Small intestine (tissue), 7 donors: ENCODE data around the gene CHRDL1. TPM values are rescaled to one million over a fixed set of nuclear protein-coding genes. Genes with fewer than 3 reads are reported as not detected.

Source experiments
- DNase-seq, 2 donors: peaks; one replicate each; pipeline versions ENCODE4 v3.0.0 to v3.0.0-alpha.2; 2013
- FAIRE-seq: peaks from 2 replicates; lab custom pipeline; 2012; peaks lifted over from hg19 to GRCh38; lab: Jason Lieb, UNC
- H3K27ac ChIP-seq, 3 donors: one replicate each; pipeline ENCODE4 v1.5.1; 2013; ENCODE audit warnings: low read length in 2 of 3, mild to moderate bottlenecking in 2 of 3, control low read depth in 1 of 3, inconsistent platforms in 1 of 3, low read depth in 1 of 3, moderate library complexity in 1 of 3
- H3K27me3 ChIP-seq, 3 donors: one replicate each; pipeline ENCODE4 v1.6.1; 2013; ENCODE audit warnings: low read length in 3 of 3, inconsistent platforms in 1 of 3; ENCODE audit not compliant: control insufficient read depth in 3 of 3, insufficient read depth in 3 of 3
- H3K36me3 ChIP-seq, 3 donors: one replicate each; pipeline ENCODE4 v1.6.1; 2013; ENCODE audit warnings: low read length in 3 of 3, inconsistent platforms in 1 of 3, low read depth in 1 of 3, mild to moderate bottlenecking in 1 of 3, moderate library complexity in 1 of 3; ENCODE audit not compliant: control insufficient read depth in 3 of 3, insufficient read depth in 2 of 3
- H3K4me1 ChIP-seq, 3 donors: one replicate each; pipeline ENCODE4 v1.6.1; 2013; ENCODE audit warnings: low read length in 2 of 3, inconsistent platforms in 1 of 3, low read depth in 1 of 3, mild to moderate bottlenecking in 1 of 3, moderate library complexity in 1 of 3; ENCODE audit not compliant: control insufficient read depth in 3 of 3, insufficient read depth in 2 of 3
- H3K4me3 ChIP-seq, 3 donors: one replicate each; pipeline ENCODE4 v1.5.1; 2013; ENCODE audit warnings: low read length in 3 of 3, control low read depth in 1 of 3, inconsistent platforms in 1 of 3, low read depth in 1 of 3, mild to moderate bottlenecking in 1 of 3, moderate library complexity in 1 of 3
- H3K9me3 ChIP-seq, 2 donors: one replicate each; pipeline ENCODE4 v1.6.1; 2013; ENCODE audit warnings: low read depth in 1 of 2, low read length in 1 of 2; ENCODE audit not compliant: control insufficient read depth in 2 of 2, insufficient read depth in 1 of 2
- WGBS, 3 donors: extraction: QIAGEN DNeasy Blood & Tissue Kit; methylation state at CpG; one replicate each; pipeline ENCODE4 v1.1.7; 2013; 5-methylcytosine and 5-hydroxymethylcytosine counted together
- polyA plus RNA-seq, 4 donors: library from polyadenylated mRNA; stranded (reverse) in 3 of 4; unstranded in 1 of 4; fragments of 200-250 nt in 3 of 4; fragments of 120-200 nt in 1 of 4; gene quantifications; one replicate each; pipeline versions ENCODE4 v1.2.1 to v1.2.3, GENCODE V29; 2013
- donor health status: healthy with polysubstance abuse.
- donor health status: control.
- donor health status: control.
- donor health status: Bipolar disorder and iron deficiency.
- donor health status: healthy.

CHRDL1 gene
- polyA plus RNA-seq, 4 donors = 0.45 to 26.9 (median 1.1) TPM

DNA sequence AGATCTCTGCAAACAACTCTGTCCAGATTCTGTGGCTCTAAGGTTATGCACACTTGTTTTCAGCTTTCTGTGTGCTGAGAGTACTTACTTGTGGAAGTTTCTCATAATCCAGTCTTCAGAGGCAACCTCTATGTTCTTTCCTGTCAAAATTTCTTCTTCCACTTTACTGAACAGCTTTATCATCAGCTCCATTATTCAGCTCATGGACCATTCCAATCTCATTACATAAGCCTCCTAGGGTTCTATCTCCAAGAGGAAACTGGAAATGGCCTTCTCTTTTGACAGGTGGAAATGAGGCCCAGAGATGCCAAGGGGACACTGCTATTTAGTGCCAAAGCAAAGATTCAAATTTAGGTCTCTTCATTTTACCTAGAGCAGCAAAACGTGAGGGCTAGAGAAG is 61.3 kb downstream of the CHRDL1 start:
- Histone ChIP-seq H3K27me3 (no peaks in the 10 kb centered on the region), H3K9me3 (no peaks in the 10 kb centered on the region), H3K4me3 (no peak overlapping the region), H3K27ac (no peak overlapping the region), H3K36me3 (no peaks in the 10 kb centered on the region), H3K4me1 (no peaks in the 10 kb centered on the region)
- 27 to 55% (median 40%) methylated on average over 1 of the region's 1 CpG for WGBS, 3 donors
- no peak for FAIRE-seq
- no peak for DNase-seq

DNA sequence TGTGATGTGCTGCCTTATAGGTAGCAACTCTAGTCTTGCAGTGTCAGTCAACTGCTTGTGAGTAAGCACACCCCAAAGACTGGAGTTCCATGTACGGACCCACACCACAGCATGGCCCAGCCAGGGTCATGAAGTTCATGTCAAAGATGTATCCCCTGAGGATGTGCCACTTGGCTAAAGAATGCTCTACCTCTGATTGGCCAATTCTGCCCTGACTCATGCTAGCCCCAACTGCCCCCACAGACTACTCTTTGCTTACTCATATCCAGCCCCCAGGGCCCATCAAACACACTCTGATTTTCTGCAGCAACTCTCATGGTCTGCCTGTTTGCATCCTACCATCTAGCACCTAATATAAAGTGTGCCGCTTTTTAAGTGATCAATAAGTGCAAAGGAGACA is 62.5 kb downstream of the CHRDL1 start:
- FAIRE-seq = no peak
- no peaks in the 10 kb centered on the region for H3K36me3 ChIP-seq
- H3K27ac ChIP-seq = no peak overlapping the region
- DNase-seq = no peak
- H3K9me3 ChIP-seq = no peaks in the 10 kb centered on the region
- 84 to 89% (median 88%) methylated on average over 2 of the region's 2 CpGs for WGBS, 3 donors
- no peaks in the 10 kb centered on the region for H3K27me3 ChIP-seq
- no peaks in the 10 kb centered on the region for H3K4me1 ChIP-seq
- H3K4me3 ChIP-seq = no peak overlapping the region

DNA sequence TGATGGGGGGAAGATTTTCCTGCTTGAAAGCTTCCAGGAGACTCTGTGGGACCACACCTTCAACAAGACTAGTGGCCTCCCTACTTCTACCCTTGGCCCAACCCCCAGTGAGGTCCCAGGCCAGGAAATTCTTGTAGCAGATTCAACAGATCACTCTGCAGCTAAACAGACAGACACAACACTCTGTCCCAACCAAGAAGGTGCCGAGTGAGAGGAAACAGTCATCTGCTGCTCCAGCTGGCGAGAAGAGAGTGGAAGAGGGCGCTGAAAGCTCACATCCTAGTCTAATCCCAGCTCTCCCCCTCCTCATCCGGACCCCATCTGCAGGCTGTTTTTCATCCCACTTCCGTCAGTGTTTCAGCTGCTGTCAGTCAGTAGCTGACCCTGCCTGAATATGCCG is 63.4 kb downstream of the CHRDL1 start:
- Histone ChIP-seq H3K27me3 (no peaks in the 10 kb centered on the region), H3K9me3 (no peaks in the 10 kb centered on the region), H3K36me3 (no peaks in the 10 kb centered on the region), H3K27ac (no peak overlapping the region), H3K4me3 (no peak overlapping the region), H3K4me1 (no peaks in the 10 kb centered on the region)
- FAIRE-seq = no peak
- 45 to 55% (median 49%) methylated on average over 6 of the region's 6 CpGs for WGBS, 3 donors
- no peak for DNase-seq

DNA sequence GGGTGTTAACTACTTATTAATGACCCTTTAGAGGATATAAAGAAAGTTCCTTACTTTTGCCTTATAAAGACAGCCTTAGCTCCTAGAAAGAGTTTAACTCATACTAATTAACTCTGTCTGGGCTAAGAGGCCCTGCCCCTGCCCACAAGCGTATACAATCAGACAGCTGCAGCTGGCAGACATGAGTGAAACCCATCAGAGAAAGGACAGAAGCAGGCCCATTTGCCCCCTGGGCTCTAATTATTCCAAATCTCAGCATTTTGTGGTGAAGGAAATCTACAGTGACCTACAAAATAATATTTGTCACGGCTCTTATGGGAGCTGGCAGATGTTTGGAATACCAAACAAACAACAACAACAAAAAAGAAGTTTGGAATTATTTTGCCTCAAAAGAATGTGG is 71.8 kb downstream of the CHRDL1 start:
- Histone ChIP-seq H3K36me3 (no peaks in the 10 kb centered on the region), H3K27ac (no peak overlapping the region), H3K4me3 (no peak overlapping the region), H3K4me1 (no peaks in the 10 kb centered on the region), H3K27me3 (no peaks in the 10 kb centered on the region), H3K9me3 (no peaks in the 10 kb centered on the region)
- WGBS, 3 donors = 70 to 90% (median 72%) methylated on average over 2 of the region's 2 CpGs
- no peak for FAIRE-seq
- no peak for DNase-seq

DNA sequence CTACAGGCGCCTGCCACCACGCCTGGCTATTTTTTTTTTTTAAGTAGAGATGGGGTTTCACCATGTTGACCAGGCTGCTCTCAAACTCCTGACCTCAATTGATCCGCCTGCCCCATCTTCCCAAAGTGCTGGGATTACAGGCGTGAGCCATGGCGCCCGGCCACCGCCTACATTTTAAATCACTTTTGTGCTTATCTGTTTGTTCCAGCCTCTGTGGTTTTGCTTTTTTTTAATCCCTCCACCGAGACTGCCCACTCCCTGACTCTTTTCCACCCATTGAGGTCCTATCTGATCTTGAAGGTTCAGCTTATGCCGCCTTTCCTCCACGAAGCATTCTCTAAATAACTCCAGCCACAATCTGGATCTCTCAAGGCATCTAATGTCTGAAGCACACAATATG is 73.5 kb downstream of the CHRDL1 start:
- FAIRE-seq (no peak), DNase-seq (no peak)
- Histone ChIP-seq H3K27me3 (no peaks in the 10 kb centered on the region), H3K27ac (no peak overlapping the region), H3K9me3 (no peaks in the 10 kb centered on the region), H3K4me3 (no peak overlapping the region), H3K36me3 (no peaks in the 10 kb centered on the region), H3K4me1 (no peaks in the 10 kb centered on the region)
- whole genome bisulfite sequencing, 3 donors = 84 to 87% (median 85%) methylated on average over 10 of the region's 10 CpGs

DNA sequence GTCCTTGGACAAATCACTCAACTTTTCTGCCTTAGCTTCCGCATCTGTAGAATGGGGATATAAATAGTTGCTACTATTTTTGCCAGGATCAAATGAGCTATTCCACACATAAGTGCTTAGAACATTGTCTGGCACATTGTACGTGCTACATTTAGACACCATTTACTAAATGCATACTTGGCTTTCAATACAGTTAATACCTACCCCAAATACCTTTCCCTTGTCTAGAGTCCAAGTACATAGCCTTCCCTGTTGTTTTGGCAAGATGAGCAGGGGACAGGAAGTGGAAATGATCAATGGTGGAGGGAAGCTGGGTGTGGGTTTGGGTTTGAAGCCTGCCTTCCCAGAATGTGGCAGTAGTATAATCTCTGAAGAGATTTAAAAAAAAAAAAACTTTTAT is 82.0 kb downstream of the CHRDL1 start:
- 65 to 79% (median 69%) methylated on average over 2 of the region's 2 CpGs for WGBS, 3 donors
- Histone ChIP-seq H3K9me3 (no peaks in the 10 kb centered on the region), H3K27me3 (no peaks in the 10 kb centered on the region), H3K4me1 (no peaks in the 10 kb centered on the region), H3K4me3 (no peak overlapping the region), H3K27ac (no peak overlapping the region), H3K36me3 (no peaks in the 10 kb centered on the region)
- FAIRE-seq (no peak), DNase-seq (no peak)

DNA sequence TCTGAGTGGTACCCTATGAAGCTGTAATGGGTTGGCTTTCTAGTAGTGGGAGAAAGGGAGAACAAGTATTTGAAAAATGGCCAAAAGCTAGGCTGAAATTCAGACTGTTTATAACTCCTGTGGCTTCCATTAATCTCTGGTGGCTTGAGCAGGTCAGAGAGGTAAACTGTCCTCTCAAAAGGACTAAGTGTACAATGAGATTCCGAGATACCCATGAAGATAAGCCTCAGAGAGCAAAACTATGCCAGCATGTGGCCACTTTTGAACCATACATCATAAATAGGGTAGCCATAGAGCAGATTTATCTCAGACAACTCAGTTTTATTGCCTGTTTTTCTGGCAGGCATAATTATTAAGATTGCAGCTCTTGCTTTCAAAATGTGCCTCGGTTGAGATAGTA is 89.2 kb downstream of the CHRDL1 start:
- no peaks in the 10 kb centered on the region for H3K36me3 ChIP-seq
- no peak overlapping the region for H3K4me3 ChIP-seq
- DNase-seq (no peak), FAIRE-seq (no peak)
- H3K4me1 ChIP-seq = no peaks in the 10 kb centered on the region
- WGBS, 3 donors = 9 to 57% (median 32%) methylated on average over 2 of the region's 2 CpGs
- no peaks in the 10 kb centered on the region for H3K9me3 ChIP-seq
- H3K27me3 ChIP-seq = no peaks in the 10 kb centered on the region
- no peak overlapping the region for H3K27ac ChIP-seq

DNA sequence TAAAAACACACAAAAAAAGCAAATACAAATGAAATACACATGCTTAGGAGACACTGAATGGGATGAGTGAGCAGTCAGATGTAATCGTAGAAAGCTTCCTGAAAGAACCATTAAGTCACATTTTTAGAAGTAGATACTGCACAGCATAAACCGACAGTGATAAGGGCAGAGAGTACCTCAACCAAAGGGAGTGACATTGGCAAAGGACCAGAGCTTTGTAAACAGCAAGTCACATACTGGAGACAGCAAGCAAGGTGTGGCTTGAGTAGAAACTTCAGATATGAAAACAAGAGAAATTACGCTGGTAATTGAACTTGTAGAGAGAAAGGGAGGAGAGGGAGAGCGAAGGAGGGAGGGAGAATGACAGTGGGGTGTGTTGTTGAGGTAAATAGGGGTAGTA is 92.0 kb downstream of the CHRDL1 start:
- no peaks in the 10 kb centered on the region for H3K4me1 ChIP-seq
- no peak for FAIRE-seq
- no peaks in the 10 kb centered on the region for H3K27me3 ChIP-seq
- H3K36me3 ChIP-seq = no peaks in the 10 kb centered on the region
- peak in 1 of 2 donors; percentile 0 for DNase-seq
- no peak overlapping the region for H3K4me3 ChIP-seq
- WGBS, 3 donors = 18 to 60% (median 27%) methylated on average over 4 of the region's 4 CpGs
- H3K27ac ChIP-seq = no peak overlapping the region
- H3K9me3 ChIP-seq = no peaks in the 10 kb centered on the region

DNA sequence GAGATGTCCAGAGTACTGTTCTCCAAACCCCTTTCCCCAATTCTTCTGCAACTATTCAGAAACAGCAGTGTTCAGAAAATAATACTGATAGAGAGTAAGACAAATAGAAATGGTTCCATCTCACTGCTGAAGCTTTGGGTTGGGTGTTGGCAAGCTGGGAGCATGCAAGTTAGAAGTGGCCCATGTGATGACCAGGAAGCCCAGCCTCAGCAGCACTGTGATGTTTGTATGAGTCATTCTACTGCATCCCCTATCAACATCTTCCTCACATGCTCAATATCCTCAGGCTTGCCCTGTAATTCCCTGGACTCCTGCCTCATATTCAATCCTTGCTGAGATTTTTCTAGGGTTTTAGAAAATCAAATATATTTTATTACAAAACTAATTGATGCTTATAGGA is 96.5 kb downstream of the CHRDL1 start:
- H3K4me3 ChIP-seq = no peak overlapping the region
- no peaks in the 10 kb centered on the region for H3K27me3 ChIP-seq
- DNase-seq = no peak
- FAIRE-seq = no peak
- no peaks in the 10 kb centered on the region for H3K9me3 ChIP-seq
- no peaks in the 10 kb centered on the region for H3K36me3 ChIP-seq
- H3K4me1 ChIP-seq = no peaks in the 10 kb centered on the region
- no peak overlapping the region for H3K27ac ChIP-seq
